ENCODE data around the gene ALDH4A1. TPM values are rescaled to one million over a fixed set of nuclear protein-coding genes. Genes with fewer than 3 reads are reported as not detected.

Gene ALDH4A1
- total RNA-seq, 1 experiment from 2014 or later: 18.1 TPM

- no peak for DNase-seq
- intact Hi-C loops (cut with micrococcal nuclease): no loop called here
- Histone ChIP-seq H3K9me3 (ENCODE audit: low read length) (no peaks in the 10 kb centered on the region), H3F3A (ENCODE audit: low read length, unreplicated experiment) (no peaks in the 10 kb centered on the region), H4K20me1 (ENCODE audit: low read length) (no peaks in the 10 kb centered on the region), H3K9me2 (replicated peaks; ENCODE audit: low read length) (no peaks in the 10 kb centered on the region), H3K79me2 (ENCODE audit: low read length) (no peaks in the 10 kb centered on the region), H3K4me1 (ENCODE audit: insufficient read depth, low read length) (no peaks in the 10 kb centered on the region), H3K36me3 (ENCODE audit: low read depth, low read length) (no peaks in the 10 kb centered on the region), H3K4me2 (ENCODE audit: low read length) (no peak overlapping the region), H3K4me3 (ENCODE audit: low read length) (no peak overlapping the region), H3K9ac (ENCODE audit: low read length) (no peak overlapping the region), H2AFZ (ENCODE audit: low read length) (no peak overlapping the region), H3K27me3 (ENCODE audit: low read length) (no peaks in the 10 kb centered on the region), H3K27ac (ENCODE audit: low read length) (no peak overlapping the region)
- TF ChIP-seq EZH2phosphoT487 (IDR thresholded peaks at IDR 0.05; ENCODE audit: borderline replicate concordance, low read length) (no peak), EZH2 (IDR thresholded peaks at IDR 0.05; ENCODE audit: low read length, unreplicated experiment) (no peak)
- TF ChIP-seq, protein P1, sequence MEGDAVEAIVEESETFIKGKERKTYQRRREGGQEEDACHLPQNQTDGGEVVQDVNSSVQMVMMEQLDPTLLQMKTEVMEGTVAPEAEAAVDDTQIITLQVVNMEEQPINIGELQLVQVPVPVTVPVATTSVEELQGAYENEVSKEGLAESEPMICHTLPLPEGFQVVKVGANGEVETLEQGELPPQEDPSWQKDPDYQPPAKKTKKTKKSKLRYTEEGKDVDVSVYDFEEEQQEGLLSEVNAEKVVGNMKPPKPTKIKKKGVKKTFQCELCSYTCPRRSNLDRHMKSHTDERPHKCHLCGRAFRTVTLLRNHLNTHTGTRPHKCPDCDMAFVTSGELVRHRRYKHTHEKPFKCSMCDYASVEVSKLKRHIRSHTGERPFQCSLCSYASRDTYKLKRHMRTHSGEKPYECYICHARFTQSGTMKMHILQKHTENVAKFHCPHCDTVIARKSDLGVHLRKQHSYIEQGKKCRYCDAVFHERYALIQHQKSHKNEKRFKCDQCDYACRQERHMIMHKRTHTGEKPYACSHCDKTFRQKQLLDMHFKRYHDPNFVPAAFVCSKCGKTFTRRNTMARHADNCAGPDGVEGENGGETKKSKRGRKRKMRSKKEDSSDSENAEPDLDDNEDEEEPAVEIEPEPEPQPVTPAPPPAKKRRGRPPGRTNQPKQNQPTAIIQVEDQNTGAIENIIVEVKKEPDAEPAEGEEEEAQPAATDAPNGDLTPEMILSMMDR (conservative IDR thresholded peaks at IDR 0.05; ENCODE audit: low read depth, low read length): no peak
- ChIA-PET POLR2A (ENCODE audit: unreplicated experiment) (interaction anchor here (0.6 kb wide), 1 partner anchor 1931 kb away, joined by 3 read pairs; no protein-coding TSS in a partner anchor), CTCF (no interaction called here)
- no TSS peak for BruUV-seq (replicated peaks)
- ATAC-seq: no peak
These were observed 23.1 kb downstream of the ALDH4A1 start for GRCh38 chr1:18879215-18879790.

- H3K36me3 ChIP-seq (ENCODE audit: low read depth, low read length): no peaks in the 10 kb centered on the region
- CTCF ChIA-PET: no interaction called here
- H3K27me3 ChIP-seq (ENCODE audit: low read length): no peaks in the 10 kb centered on the region
- BruUV-seq (replicated peaks): no TSS peak
- no peaks in the 10 kb centered on the region for H3K4me1 ChIP-seq (ENCODE audit: insufficient read depth, low read length)
- H3K27ac ChIP-seq (ENCODE audit: low read length): no peak overlapping the region
- no peaks in the 10 kb centered on the region for H3K79me2 ChIP-seq (ENCODE audit: low read length)
- TF ChIP-seq, protein P1 (conservative IDR thresholded peaks at IDR 0.05; ENCODE audit: low read depth, low read length): no peak
- TF ChIP-seq EZH2phosphoT487 (IDR thresholded peaks at IDR 0.05; ENCODE audit: borderline replicate concordance, low read length): no peak
- TF ChIP-seq EZH2 (IDR thresholded peaks at IDR 0.05; ENCODE audit: low read length, unreplicated experiment): no peak
- no peaks in the 10 kb centered on the region for H3K9me3 ChIP-seq (ENCODE audit: low read length)
- DNase-seq (no peak), ATAC-seq (no peak)
- no peak overlapping the region for H2AFZ ChIP-seq (ENCODE audit: low read length)
- no peaks in the 10 kb centered on the region for H3F3A ChIP-seq (ENCODE audit: low read length, unreplicated experiment)
- POLR2A ChIA-PET (ENCODE audit: unreplicated experiment): no interaction called here
- H3K4me2 ChIP-seq (ENCODE audit: low read length): no peak overlapping the region
- H3K9me2 ChIP-seq (replicated peaks; ENCODE audit: low read length): no peaks in the 10 kb centered on the region
- H4K20me1 ChIP-seq (ENCODE audit: low read length): no peaks in the 10 kb centered on the region
- intact Hi-C loops (cut with micrococcal nuclease): no loop called here
- no peak overlapping the region for H3K9ac ChIP-seq (ENCODE audit: low read length)
- H3K4me3 ChIP-seq (ENCODE audit: low read length): no peak overlapping the region
These were observed 23.7 kb downstream of the ALDH4A1 start for GRCh38 chr1:18878538-18879214.

GRCh38 chr1:18877282-18877681, 25.1 kb downstream of the ALDH4A1 start:
- no peak overlapping the region for H3K27ac ChIP-seq (ENCODE audit: low read length)
- intact Hi-C loops (cut with micrococcal nuclease): no loop called here
- no peaks in the 10 kb centered on the region for H4K20me1 ChIP-seq (ENCODE audit: low read length)
- DNase-seq (no peak), ATAC-seq (no peak)
- no peaks in the 10 kb centered on the region for H3K36me3 ChIP-seq (ENCODE audit: low read depth, low read length)
- no peaks in the 10 kb centered on the region for H3F3A ChIP-seq (ENCODE audit: low read length, unreplicated experiment)
- H3K79me2 ChIP-seq (ENCODE audit: low read length): no peaks in the 10 kb centered on the region
- POLR2A ChIA-PET (ENCODE audit: unreplicated experiment): no interaction called here
- no TSS peak for BruUV-seq (replicated peaks)
- H3K9me3 ChIP-seq (ENCODE audit: low read length): no peaks in the 10 kb centered on the region
- no peaks in the 10 kb centered on the region for H3K4me1 ChIP-seq (ENCODE audit: insufficient read depth, low read length)
- H3K4me2 ChIP-seq (ENCODE audit: low read length): no peak overlapping the region
- H2AFZ ChIP-seq (ENCODE audit: low read length): no peak overlapping the region
- TF ChIP-seq, protein P1 (conservative IDR thresholded peaks at IDR 0.05; ENCODE audit: low read depth, low read length): no peak
- no peak for TF ChIP-seq EZH2phosphoT487 (IDR thresholded peaks at IDR 0.05; ENCODE audit: borderline replicate concordance, low read length)
- no peak for TF ChIP-seq EZH2 (IDR thresholded peaks at IDR 0.05; ENCODE audit: low read length, unreplicated experiment)
- no peaks in the 10 kb centered on the region for H3K27me3 ChIP-seq (ENCODE audit: low read length)
- CTCF ChIA-PET: no interaction called here
- no peak overlapping the region for H3K4me3 ChIP-seq (ENCODE audit: low read length)
- no peaks in the 10 kb centered on the region for H3K9me2 ChIP-seq (replicated peaks; ENCODE audit: low read length)
- H3K9ac ChIP-seq (ENCODE audit: low read length): no peak overlapping the region
